Fibroblast of lung (primary cell): ENCODE results near the gene C1orf226. TPM values are rescaled to one million over a fixed set of nuclear protein-coding genes. Genes with fewer than 3 reads are reported as not detected.

Experiments used
- DNase-seq, 2 donors: peaks; one replicate each; pipeline versions ENCODE4 v3.0.0 to v3.0.0-alpha.2; 2010; ENCODE audit warnings: low read depth in 2 of 2
- H2AFZ ChIP-seq: 2 replicates; pipeline ENCODE4 v1.5.1; 2012; ENCODE audit warnings: low read length, control low read depth, inconsistent platforms
- H3K27ac ChIP-seq: 2 replicates; pipeline ENCODE4 v1.5.1; 2011; ENCODE audit warnings: low read length, control low read depth; ENCODE audit not compliant: insufficient read depth
- H3K27me3 ChIP-seq: 2 replicates; pipeline ENCODE4 v1.5.1; 2011; ENCODE audit warnings: mild to moderate bottlenecking, low read length; ENCODE audit not compliant: control insufficient read depth, insufficient read depth
- H3K36me3 ChIP-seq: 2 replicates; pipeline ENCODE4 v1.5.1; 2011; ENCODE audit warnings: low read length; ENCODE audit not compliant: control insufficient read depth, insufficient read depth
- H3K4me1 ChIP-seq: 2 replicates; pipeline ENCODE4 v1.5.1; 2011; ENCODE audit warnings: low read length; ENCODE audit not compliant: control insufficient read depth, insufficient read depth; ENCODE audit errors: extremely low read depth
- H3K4me2 ChIP-seq: 2 replicates; pipeline ENCODE4 v1.5.1; 2011; ENCODE audit warnings: low read length, control low read depth; ENCODE audit not compliant: insufficient read depth; ENCODE audit errors: extremely low read depth
- H3K4me3 ChIP-seq, 4 experiments: fragments of 200-600 bp in 1 of 4; sonication (generic) in 1 of 4; replicated peaks in 1 of 4; 2 replicates each; pipeline ENCODE4 v1.5.1; 2011 to 2016; ENCODE audit warnings: low read length in 4 of 4, low read depth in 3 of 4, mild to moderate bottlenecking in 3 of 4, control low read depth in 2 of 4, inconsistent platforms in 1 of 4, mixed read lengths in 1 of 4; ENCODE audit not compliant: insufficient read depth in 1 of 4; ENCODE audit errors: control extremely low read depth in 1 of 4
- H3K79me2 ChIP-seq: 2 replicates; pipeline ENCODE4 v1.5.1; 2012; ENCODE audit warnings: mild to moderate bottlenecking, low read length, inconsistent platforms; ENCODE audit not compliant: control insufficient read depth, insufficient read depth
- H3K9ac ChIP-seq: 2 replicates; pipeline ENCODE4 v1.5.1; 2011; ENCODE audit warnings: mild to moderate bottlenecking, low read length, control low read depth; ENCODE audit not compliant: insufficient read depth
- H3K9me3 ChIP-seq: 2 replicates; pipeline ENCODE4 v1.5.1; 2012; ENCODE audit warnings: low read depth, low read length; ENCODE audit not compliant: control insufficient read depth, insufficient read depth
- H4K20me1 ChIP-seq: 2 replicates; pipeline ENCODE4 v1.5.1; 2011; ENCODE audit warnings: low read length; ENCODE audit not compliant: control insufficient read depth, insufficient read depth; ENCODE audit errors: extremely low read depth
- EZH2 ChIP-seq: IDR thresholded peaks from 2 replicates; pipeline ENCODE4 v1.5.1; 2012; ENCODE audit warnings: low read length, control low read depth, mild to moderate bottlenecking; ENCODE audit errors: missing control alignments
- polyA plus RNA-seq, 2 donors: library from polyadenylated mRNA; depleted of rRNA in 1 of 2; stranded (reverse) in 1 of 2; unstranded in 1 of 2; fragments of >200 nt; gene quantifications; 2 replicates each; pipeline ENCODE4 v1.2.1, GENCODE V29; 2011 to 2012; ENCODE audit warnings: missing spikeins in 1 of 2
- total RNA-seq: library from RNA; depleted of rRNA; stranded (reverse); fragments of >200 nt; gene quantifications from 2 replicates; pipeline ENCODE4 v1.2.1, GENCODE V29; 2014
- TF ChIP-seq, protein P1 (sequence below), 2 donors: IDR thresholded peaks in 1 of 2; conservative IDR thresholded peaks in 1 of 2; 1 replicate in 1 of 2; 2 replicates in 1 of 2; pipeline ENCODE4 v1.5.1; 2011 to 2012; ENCODE audit warnings: low read length in 2 of 2, control low read depth in 1 of 2, inconsistent platforms in 1 of 2, low read depth in 1 of 2, mild to moderate bottlenecking in 1 of 2

Gene C1orf226
- total and polyA plus RNA-seq, 2 donors (not counting 1 experiment from before 2014, with no cell fraction given), result 0.10 to 0.33 TPM

GRCh38 chr1:162384116-162384515, 2.6 kb downstream of the C1orf226 start:
- Histone ChIP-seq H2AFZ (no peak overlapping the region), H3K9ac (no peak overlapping the region), H3K4me3 (no peak overlapping the region), H3K79me2 (no peaks in the 10 kb centered on the region), H3K27me3 (peaks cover 17% of the 10 kb centered on the region), H3K4me2 (no peak overlapping the region), H4K20me1 (no peaks in the 10 kb centered on the region), H3K9me3 (no peaks in the 10 kb centered on the region), H3K27ac (no peak overlapping the region), H3K36me3 (no peaks in the 10 kb centered on the region), H3K4me1 (no peaks in the 10 kb centered on the region)
- no peak for TF ChIP-seq EZH2
- TF ChIP-seq, protein P1, sequence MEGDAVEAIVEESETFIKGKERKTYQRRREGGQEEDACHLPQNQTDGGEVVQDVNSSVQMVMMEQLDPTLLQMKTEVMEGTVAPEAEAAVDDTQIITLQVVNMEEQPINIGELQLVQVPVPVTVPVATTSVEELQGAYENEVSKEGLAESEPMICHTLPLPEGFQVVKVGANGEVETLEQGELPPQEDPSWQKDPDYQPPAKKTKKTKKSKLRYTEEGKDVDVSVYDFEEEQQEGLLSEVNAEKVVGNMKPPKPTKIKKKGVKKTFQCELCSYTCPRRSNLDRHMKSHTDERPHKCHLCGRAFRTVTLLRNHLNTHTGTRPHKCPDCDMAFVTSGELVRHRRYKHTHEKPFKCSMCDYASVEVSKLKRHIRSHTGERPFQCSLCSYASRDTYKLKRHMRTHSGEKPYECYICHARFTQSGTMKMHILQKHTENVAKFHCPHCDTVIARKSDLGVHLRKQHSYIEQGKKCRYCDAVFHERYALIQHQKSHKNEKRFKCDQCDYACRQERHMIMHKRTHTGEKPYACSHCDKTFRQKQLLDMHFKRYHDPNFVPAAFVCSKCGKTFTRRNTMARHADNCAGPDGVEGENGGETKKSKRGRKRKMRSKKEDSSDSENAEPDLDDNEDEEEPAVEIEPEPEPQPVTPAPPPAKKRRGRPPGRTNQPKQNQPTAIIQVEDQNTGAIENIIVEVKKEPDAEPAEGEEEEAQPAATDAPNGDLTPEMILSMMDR (conservative IDR thresholded peaks at IDR 0.05 in 1 of 2, IDR thresholded peaks at IDR 0.05 in 1 of 2; ENCODE audit: low read depth in 1 of 2, low read length in 2 of 2), result no peak
- no peak for DNase-seq

- Histone ChIP-seq H2AFZ (no peak overlapping the region), H3K9me3 (no peaks in the 10 kb centered on the region), H3K79me2 (no peaks in the 10 kb centered on the region), H3K27ac (no peak overlapping the region), H4K20me1 (no peaks in the 10 kb centered on the region), H3K4me3 (no peak overlapping the region), H3K9ac (no peak overlapping the region), H3K27me3 (peaks cover 20% of the 10 kb centered on the region), H3K36me3 (no peaks in the 10 kb centered on the region), H3K4me1 (no peaks in the 10 kb centered on the region), H3K4me2 (no peak overlapping the region)
- no peak for DNase-seq
- no peak for TF ChIP-seq EZH2
- TF ChIP-seq, protein P1 (conservative IDR thresholded peaks at IDR 0.05 in 1 of 2, IDR thresholded peaks at IDR 0.05 in 1 of 2; ENCODE audit: low read depth in 1 of 2, low read length in 2 of 2), result no peak
These were observed 3.2 kb downstream of the C1orf226 start for GRCh38 chr1:162384601-162385279.

GRCh38 chr1:162385280-162385623, 3.7 kb downstream of the C1orf226 start:
- H3K27ac ChIP-seq, result no peak overlapping the region
- H3K4me1 ChIP-seq, result no peaks in the 10 kb centered on the region
- no peak for DNase-seq
- no peaks in the 10 kb centered on the region for H3K36me3 ChIP-seq
- H3K27me3 ChIP-seq, result peaks cover 25% of the 10 kb centered on the region
- TF ChIP-seq, protein P1 (conservative IDR thresholded peaks at IDR 0.05 in 1 of 2, IDR thresholded peaks at IDR 0.05 in 1 of 2; ENCODE audit: low read depth in 1 of 2, low read length in 2 of 2), result no peak
- no peak for TF ChIP-seq EZH2
- H3K9ac ChIP-seq, result no peak overlapping the region
- no peak overlapping the region for H3K4me2 ChIP-seq
- no peaks in the 10 kb centered on the region for H3K9me3 ChIP-seq
- no peak overlapping the region for H2AFZ ChIP-seq
- no peaks in the 10 kb centered on the region for H3K79me2 ChIP-seq
- H3K4me3 ChIP-seq, result no peak overlapping the region
- H4K20me1 ChIP-seq, result no peaks in the 10 kb centered on the region
